ENCODE results near the gene ACIN1.
A peak's percentile ranks its signal among the peaks of the same experiment; 100 is the strongest.
"Not testable (repeated sequence)": the region's sequence is repeated elsewhere in the genome, so short reads cannot be mapped to it uniquely, and the experiment has no call there.

The ACIN1 gene

GRCh38 chr14:23114120-23114458, 19.2 kb upstream of the ACIN1 start:
- no peak overlapping the region for H3K4me3 ChIP-seq (ENCODE audit: control insufficient read depth, low read depth, low read length)
- DNase-seq (ENCODE audit: low read depth) = no peak
- TF ChIP-seq, protein P1, sequence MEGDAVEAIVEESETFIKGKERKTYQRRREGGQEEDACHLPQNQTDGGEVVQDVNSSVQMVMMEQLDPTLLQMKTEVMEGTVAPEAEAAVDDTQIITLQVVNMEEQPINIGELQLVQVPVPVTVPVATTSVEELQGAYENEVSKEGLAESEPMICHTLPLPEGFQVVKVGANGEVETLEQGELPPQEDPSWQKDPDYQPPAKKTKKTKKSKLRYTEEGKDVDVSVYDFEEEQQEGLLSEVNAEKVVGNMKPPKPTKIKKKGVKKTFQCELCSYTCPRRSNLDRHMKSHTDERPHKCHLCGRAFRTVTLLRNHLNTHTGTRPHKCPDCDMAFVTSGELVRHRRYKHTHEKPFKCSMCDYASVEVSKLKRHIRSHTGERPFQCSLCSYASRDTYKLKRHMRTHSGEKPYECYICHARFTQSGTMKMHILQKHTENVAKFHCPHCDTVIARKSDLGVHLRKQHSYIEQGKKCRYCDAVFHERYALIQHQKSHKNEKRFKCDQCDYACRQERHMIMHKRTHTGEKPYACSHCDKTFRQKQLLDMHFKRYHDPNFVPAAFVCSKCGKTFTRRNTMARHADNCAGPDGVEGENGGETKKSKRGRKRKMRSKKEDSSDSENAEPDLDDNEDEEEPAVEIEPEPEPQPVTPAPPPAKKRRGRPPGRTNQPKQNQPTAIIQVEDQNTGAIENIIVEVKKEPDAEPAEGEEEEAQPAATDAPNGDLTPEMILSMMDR (conservative IDR thresholded peaks at IDR 0.05; ENCODE audit: control insufficient read depth, insufficient read depth, low read depth, low read length) = no peak

GRCh38 chr14:23113431-23114119, 18.6 kb upstream of the ACIN1 start:
- DNase-seq (ENCODE audit: low read depth) = peak; percentile 74
- no peak overlapping the region for H3K4me3 ChIP-seq (ENCODE audit: control insufficient read depth, low read depth, low read length)
- TF ChIP-seq, protein P1 (conservative IDR thresholded peaks at IDR 0.05; ENCODE audit: control insufficient read depth, insufficient read depth, low read depth, low read length) = no peak

DNA sequence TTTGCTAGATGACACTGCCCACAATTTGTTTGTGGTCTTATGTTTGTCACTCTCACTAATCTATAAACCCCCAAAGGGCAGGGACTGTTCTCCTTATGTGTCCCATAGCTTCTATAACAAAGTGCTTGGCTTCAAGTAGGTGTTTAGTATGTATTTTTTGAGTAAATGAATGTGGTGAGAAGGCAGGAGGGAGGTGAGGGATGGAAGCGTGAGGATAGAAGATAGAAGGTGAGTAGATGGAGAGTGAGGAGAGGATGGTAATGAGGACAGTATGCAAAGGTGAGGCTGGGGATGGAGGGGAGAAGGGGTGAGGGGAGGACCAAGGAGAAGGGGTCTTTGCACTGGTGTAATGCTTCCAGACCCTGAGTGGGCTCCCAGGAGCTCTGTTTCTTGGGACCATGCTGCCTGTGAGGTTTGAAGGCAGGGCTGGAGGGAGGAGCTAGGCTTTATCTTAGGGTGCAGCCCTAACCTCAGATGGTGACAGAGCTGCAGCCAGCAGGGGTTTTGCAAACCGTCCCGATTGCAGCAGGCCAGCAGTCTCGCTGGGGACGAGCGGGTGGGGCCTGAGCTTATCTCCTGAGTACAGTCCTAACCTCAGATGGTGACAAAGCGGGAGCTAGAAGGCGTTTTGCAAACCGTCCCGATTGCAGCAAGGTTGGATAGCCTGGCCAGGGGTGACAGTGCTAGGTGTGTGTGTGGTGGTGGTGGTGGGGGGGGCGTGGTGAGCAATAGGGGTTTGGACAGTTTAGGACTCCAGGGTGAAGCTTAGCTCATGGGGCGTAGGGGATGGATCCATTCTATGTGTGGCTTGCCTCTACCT, 17.6 kb upstream of the ACIN1 start:
- no peak for DNase-seq (ENCODE audit: low read depth)
- TF ChIP-seq, protein P1 (conservative IDR thresholded peaks at IDR 0.05; ENCODE audit: control insufficient read depth, insufficient read depth, low read depth, low read length) = no peak
- no peak overlapping the region for H3K4me3 ChIP-seq (ENCODE audit: control insufficient read depth, low read depth, low read length)

DNA sequence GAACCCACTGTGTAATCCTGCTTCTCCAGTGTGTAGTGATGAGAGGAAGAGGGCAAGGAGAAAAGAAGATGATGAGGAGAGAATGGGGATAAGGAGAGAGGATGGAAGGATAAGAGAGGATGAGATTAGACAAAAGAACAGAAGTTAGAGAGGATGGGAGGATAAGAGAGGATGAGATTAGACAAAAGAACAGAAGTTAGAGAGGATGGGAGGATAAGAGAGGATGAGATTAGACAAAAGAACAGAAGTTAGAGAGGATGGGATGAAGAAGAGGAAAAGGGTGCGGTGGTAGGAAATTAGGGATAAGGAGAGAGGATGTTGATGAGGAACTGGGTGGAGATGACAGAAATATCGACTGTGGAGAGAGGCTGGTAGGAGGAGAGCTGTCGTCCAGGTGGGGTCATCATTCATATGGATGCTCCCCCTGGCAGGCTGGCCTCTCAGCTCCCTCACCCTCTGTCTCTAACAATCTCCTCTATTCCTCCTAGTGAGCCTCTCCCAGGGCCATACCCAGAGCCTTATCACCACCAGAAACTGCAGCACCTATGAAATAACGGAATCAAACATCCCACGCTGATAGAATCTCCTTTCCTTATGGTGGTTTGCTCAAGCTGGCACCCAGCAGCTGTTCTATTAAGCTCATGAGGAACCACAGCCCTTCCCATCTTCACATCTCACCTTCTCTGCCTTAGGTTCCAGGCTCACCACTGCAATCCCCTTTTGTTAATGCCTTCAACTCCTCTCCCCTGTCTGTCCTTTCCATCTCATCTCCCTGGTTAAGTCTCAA, 15.8 kb upstream of the ACIN1 start:
- TF ChIP-seq, protein P1 (conservative IDR thresholded peaks at IDR 0.05; ENCODE audit: control insufficient read depth, insufficient read depth, low read depth, low read length) = no peak
- no peak for DNase-seq (ENCODE audit: low read depth)
- H3K4me3 ChIP-seq (ENCODE audit: control insufficient read depth, low read depth, low read length) = no peak overlapping the region

- H3K4me3 ChIP-seq (ENCODE audit: control insufficient read depth, low read depth, low read length) = no peak overlapping the region
- TF ChIP-seq, protein P1 (conservative IDR thresholded peaks at IDR 0.05; ENCODE audit: control insufficient read depth, insufficient read depth, low read depth, low read length) = no peak
- DNase-seq (ENCODE audit: low read depth) = no peak
Measured at GRCh38 chr14:23109769-23110168, 14.8 kb upstream of the ACIN1 start.

DNA sequence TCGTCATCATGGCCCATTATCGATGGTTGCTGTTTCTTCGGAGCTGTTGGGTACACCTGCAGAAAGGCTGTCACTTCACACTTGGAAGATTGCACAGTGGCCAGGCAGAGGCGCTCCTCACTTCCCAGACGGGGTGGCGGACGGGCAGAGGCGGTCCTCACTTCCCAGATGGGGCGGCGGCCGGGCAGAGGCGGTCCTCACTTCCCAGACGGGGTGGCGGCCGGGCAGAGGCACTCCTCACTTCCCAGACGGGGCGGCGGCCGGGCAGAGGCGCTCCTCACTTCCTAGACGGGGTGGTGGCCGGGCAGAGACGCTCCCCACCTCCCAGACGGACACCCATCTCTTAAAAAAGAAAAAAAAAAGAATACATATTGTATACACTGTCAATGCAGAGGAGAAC, 13.2 kb upstream of the ACIN1 start:
- H3K4me3 ChIP-seq (ENCODE audit: control insufficient read depth, low read depth, low read length); DNase-seq (ENCODE audit: low read depth): not testable (repeated sequence)

DNA sequence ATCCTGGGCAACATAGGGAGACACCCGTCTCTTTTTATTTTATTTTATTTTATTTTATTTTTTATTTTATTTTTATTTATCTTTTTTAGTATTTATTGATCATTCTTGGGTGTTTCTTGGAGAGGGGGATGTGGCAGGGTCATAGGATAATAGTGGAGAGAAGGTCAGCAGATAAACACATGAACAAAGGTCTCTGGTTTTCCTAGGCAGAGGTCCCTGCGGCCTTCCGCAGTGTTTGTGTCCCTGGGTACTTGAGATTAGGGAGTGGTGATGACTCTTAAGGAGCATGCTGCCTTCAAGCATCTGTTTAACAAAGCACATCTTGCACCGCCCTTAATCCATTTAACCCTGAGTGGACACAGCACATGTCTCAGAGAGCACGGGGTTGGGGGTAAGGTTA, 12.7 kb upstream of the ACIN1 start:
- not testable (repeated sequence) for DNase-seq (ENCODE audit: low read depth); H3K4me3 ChIP-seq (ENCODE audit: control insufficient read depth, low read depth, low read length)

Data from fibroblast of mammary gland (primary cell).